Head of caudate nucleus (tissue), 42 donors: ENCODE results near the gene SMIM35.

ENCODE experiments used
- DNase-seq, 42 donors: peaks; one replicate each; pipeline versions ENCODE4 v3.0.0 to v3.0.0-alpha.2; 2020 to 2021; ENCODE audit warnings: mixed read lengths in 7 of 42
- intact Hi-C: fragments of 100-400 bp; cut with DNase I; formaldehyde crosslinking; loops from one replicate; pipeline ENCODE4 v1.15.0; 2022

SMIM35 gene

GRCh38 chr11:118000067-118000849 lies 86.5 kb downstream of the SMIM35 start:
- DNase-seq, result no peak
- intact Hi-C loops, result no loop called here

- intact Hi-C loops, result no loop called here
- no peak for DNase-seq
Observed at GRCh38 chr11:117999354-117999993, 87.3 kb downstream of the SMIM35 start.

GRCh38 chr11:117998664-117999353 lies 88.0 kb downstream of the SMIM35 start:
- peak in 1 of 42 donors; percentile 7 for DNase-seq
- intact Hi-C loops, result no loop called here

GRCh38 chr11:117997823-117998579 lies 88.8 kb downstream of the SMIM35 start:
- intact Hi-C loops, result no loop called here
- peak in 1 of 42 donors; percentile 2 for DNase-seq

- intact Hi-C loops, result no loop called here
- DNase-seq, result no peak
Observed at GRCh38 chr11:117997406-117997805, 89.4 kb downstream of the SMIM35 start.

- DNase-seq, result no peak
Observed at GRCh38 chr11:117996058-117996457, 90.7 kb downstream of the SMIM35 start.

GRCh38 chr11:117995472-117995871 lies 91.3 kb downstream of the SMIM35 start:
- no peak for DNase-seq
- intact Hi-C loops, result no loop called here

More at GRCh38 chr11:117996058-117996457, 90.7 kb downstream of the SMIM35 start:
- intact Hi-C loops, result no loop called here

- DNase-seq, result peak in 19 of 42 donors; percentile 11 to 63 (median 34)
- intact Hi-C loops, result no loop called here
Observed at GRCh38 chr11:117993988-117994745, 92.6 kb downstream of the SMIM35 start.

- intact Hi-C loops, result no loop called here
- DNase-seq, result no peak
Observed at GRCh38 chr11:117992620-117993019, 94.1 kb downstream of the SMIM35 start.

- DNase-seq, result no peak
Observed at GRCh38 chr11:117992136-117992535, 94.6 kb downstream of the SMIM35 start.

GRCh38 chr11:117989351-117990102 lies 97.2 kb downstream of the SMIM35 start:
- DNase-seq, result peak in 3 of 42 donors; percentile 12 to 18 (median 17)
- intact Hi-C loops, result no loop called here

More at GRCh38 chr11:117992136-117992535, 94.6 kb downstream of the SMIM35 start:
- intact Hi-C loops, result no loop called here

GRCh38 chr11:117986981-117987574 lies 99.7 kb downstream of the SMIM35 start:
- DNase-seq, result peak in 1 of 42 donors; percentile 16
- intact Hi-C loops, result no loop called here

- intact Hi-C loops, result no loop called here
- DNase-seq, result peak; percentile 48 to 92 (median 84)
Observed at GRCh38 chr11:117985953-117986887, 100.5 kb downstream of the SMIM35 start, which contains the start of gene IL10RA. Gene IL10RA, plus strand, starts transcription at chr11:117986394. Its CDS starts 74 bp downstream, at chr11:117986468.

GRCh38 chr11:117984476-117984875 lies 102.3 kb downstream of the SMIM35 start:
- no peak for DNase-seq
- intact Hi-C loops, result no loop called here

- peak in 3 of 42 donors; percentile 1 to 11 (median 3) for DNase-seq
- intact Hi-C loops, result no loop called here
Observed at GRCh38 chr11:117983163-117983475, 103.6 kb downstream of the SMIM35 start.

- peak in 3 of 42 donors; percentile 4 to 32 (median 11) for DNase-seq
- intact Hi-C loops, result no loop called here
Observed at GRCh38 chr11:117980720-117981119, 106.0 kb downstream of the SMIM35 start.
